Suppressor macrophage treated with lipopolysaccharide for 1 hour (primary cell): ENCODE measurements around the gene AMIGO2.
"Not testable (repeated sequence)": the region's sequence is repeated elsewhere in the genome, so short reads cannot be mapped to it uniquely, and the experiment has no call there.

Experiments used
- DNase-seq, 3 donors: peaks; one replicate each; pipeline ENCODE4 v3.0.0-alpha.2; 2020 to 2022

Gene AMIGO2

GRCh38 chr12:47079468-47079980 lies at the start of gene AMIGO2, which contains the start of gene PCED1B:
AMIGO2 (minus strand) TSS chr12:47079959; CDS start chr12:47079002, 957 bp downstream.
PCED1B (plus strand) TSS chr12:47079621; CDS start chr12:47235064, 155,443 bp downstream.
- DNase-seq = peak; percentile 75 to 87 (median 82)

GRCh38 chr12:47126246-47126645 lies 46.5 kb upstream of the AMIGO2 start:
- peak in 1 of 3 donors; percentile 9 for DNase-seq

- DNase-seq = peak; percentile 8 to 46 (median 24)
Measured at GRCh38 chr12:47124451-47124850, 44.7 kb upstream of the AMIGO2 start.

GRCh38 chr12:47123730-47124129 lies 44.0 kb upstream of the AMIGO2 start:
- no peak for DNase-seq

GRCh38 chr12:47122602-47123001 lies 42.8 kb upstream of the AMIGO2 start:
- DNase-seq = no peak

- no peak for DNase-seq
Measured at GRCh38 chr12:47121146-47121545, 41.4 kb upstream of the AMIGO2 start.

GRCh38 chr12:47120736-47121135 lies 41.0 kb upstream of the AMIGO2 start:
- no peak for DNase-seq

GRCh38 chr12:47117305-47117704 lies 37.5 kb upstream of the AMIGO2 start:
- not testable (repeated sequence) for DNase-seq

- DNase-seq = no peak
Measured at GRCh38 chr12:47114481-47114892, 34.7 kb upstream of the AMIGO2 start.

- DNase-seq = no peak
Measured at GRCh38 chr12:47112679-47113078, 32.9 kb upstream of the AMIGO2 start.

- no peak for DNase-seq
Measured at GRCh38 chr12:47111854-47112253, 32.1 kb upstream of the AMIGO2 start.

- no peak for DNase-seq
Measured at GRCh38 chr12:47111392-47111778, 31.6 kb upstream of the AMIGO2 start.

- no peak for DNase-seq
Measured at GRCh38 chr12:47110718-47111391, 31.1 kb upstream of the AMIGO2 start.

GRCh38 chr12:47110011-47110541 lies 30.3 kb upstream of the AMIGO2 start:
- DNase-seq = no peak

GRCh38 chr12:47107926-47108325 lies 28.2 kb upstream of the AMIGO2 start:
- no peak for DNase-seq

GRCh38 chr12:47107446-47107845 lies 27.7 kb upstream of the AMIGO2 start:
- DNase-seq = no peak

GRCh38 chr12:47105914-47106674 lies 26.3 kb upstream of the AMIGO2 start:
- no peak for DNase-seq

- no peak for DNase-seq
Measured at GRCh38 chr12:47102845-47103651, 23.3 kb upstream of the AMIGO2 start.

- DNase-seq = no peak
Measured at GRCh38 chr12:47102406-47102805, 22.6 kb upstream of the AMIGO2 start.

GRCh38 chr12:47100160-47100559 lies 20.4 kb upstream of the AMIGO2 start:
- no peak for DNase-seq

- no peak for DNase-seq
Measured at GRCh38 chr12:47099610-47100009, 19.9 kb upstream of the AMIGO2 start.

GRCh38 chr12:47098099-47098498 lies 18.3 kb upstream of the AMIGO2 start:
- no peak for DNase-seq
